HepG2 (cell line): ENCODE data around the gene TRIM44. TPM values are rescaled to one million over a fixed set of nuclear protein-coding genes. Genes with fewer than 3 reads are reported as not detected.

Experiments
- ATAC-seq: fragments of 200-7000 bp; cut with Tn5 transposase; 3 replicates; pipeline ENCODE4 v1.9.1; 2020; ENCODE audit warnings: mild to moderate bottlenecking, moderate library complexity
- BruUV-seq: library from RNA; stranded (reverse); fragments of 400-500 nt; replicated peaks from 2 replicates; lab custom pipeline; 2021; lab: Mats Ljungman, UMichigan
- CTCF ChIA-PET: fragments of 300-600 bp; formaldehyde crosslinking; extraction: SDS; loops from one replicate; lab custom pipeline; 2021; ENCODE audit warnings: low total read pairs, inconsistent platforms, low intra/inter-chr PET ratio; lab: Yijun Ruan, JAX
- POLR2A ChIA-PET: fragments of 350-600 bp; sonication (Branson Sonifier 250); formaldehyde crosslinking; loops from one replicate; lab custom pipeline; 2020; ENCODE audit warnings: antibody characterized with exemption, inconsistent platforms; lab: Yijun Ruan, JAX
- DNase-seq: peaks from one replicate; pipeline ENCODE4 v3.0.0-alpha.2; 2015; ENCODE audit warnings: low spot score
- FAIRE-seq: peaks from 3 replicates; lab custom pipeline; 2011; peaks lifted over from hg19 to GRCh38; lab: Jason Lieb, UNC
- H2AFZ ChIP-seq: one replicate; pipeline ENCODE4 v1.6.1; 2011; ENCODE audit warnings: low read length, inconsistent platforms
- H3K27ac ChIP-seq: fragments of 300-600 bp; 3 replicates; pipeline ENCODE4 v1.8.0; 2011; ENCODE audit warnings: mixed run types, mild to moderate bottlenecking, mixed read lengths, low read length, inconsistent platforms; ENCODE audit not compliant: insufficient read depth; ENCODE audit errors: extremely low read length
- H3K27me3 ChIP-seq, 2 experiments: fragments of 200-600 bp in 1 of 2; 2 replicates in 1 of 2; 3 replicates in 1 of 2; pipeline versions ENCODE4 v1.6.0 to v1.8.0; 2011; ENCODE audit warnings: low read length in 2 of 2, mild to moderate bottlenecking in 2 of 2, moderate library complexity in 2 of 2, inconsistent platforms in 1 of 2; ENCODE audit not compliant: insufficient read depth in 2 of 2, control insufficient read depth in 1 of 2
- H3K36me3 ChIP-seq, 2 experiments: fragments of 200-600 bp in 1 of 2; replicated peaks in 1 of 2; 2 replicates in 1 of 2; 3 replicates in 1 of 2; pipeline versions ENCODE4 v1.5.1 to v1.8.0; 2011; ENCODE audit warnings: low read length in 2 of 2, inconsistent platforms in 1 of 2; ENCODE audit not compliant: insufficient read depth in 2 of 2, control insufficient read depth in 1 of 2
- H3K4me1 ChIP-seq: 2 replicates; pipeline ENCODE4 v1.5.1; 2012; ENCODE audit warnings: low read length, inconsistent platforms; ENCODE audit not compliant: insufficient read depth
- H3K4me2 ChIP-seq: 2 replicates; pipeline ENCODE4 v1.6.0; 2011; ENCODE audit warnings: low read depth, low read length, inconsistent platforms
- H3K4me3 ChIP-seq, 3 experiments: fragments of 200-600 bp in 1 of 3; sonication (generic), shearing (Covaris generic) in 1 of 3; replicated peaks in 1 of 3; 2 replicates each; pipeline ENCODE4 v1.5.1; 2011 to 2016; ENCODE audit warnings: low read length in 3 of 3, inconsistent platforms in 2 of 3, low read depth in 2 of 3, mild to moderate bottlenecking in 2 of 3, control low read depth in 1 of 3, mixed read lengths in 1 of 3; ENCODE audit not compliant: insufficient read depth in 1 of 3
- H3K79me2 ChIP-seq: one replicate; pipeline ENCODE4 v1.6.1; 2011; ENCODE audit warnings: low read length, inconsistent platforms; ENCODE audit not compliant: insufficient read depth
- H3K9ac ChIP-seq: 2 replicates; pipeline ENCODE4 v1.6.0; 2011; ENCODE audit warnings: mild to moderate bottlenecking, low read depth, low read length, inconsistent platforms; ENCODE audit not compliant: insufficient read depth
- H3K9me3 ChIP-seq: 2 replicates; pipeline ENCODE4 v1.5.1; 2012; ENCODE audit warnings: mild to moderate bottlenecking, low read length
- H4K20me1 ChIP-seq: 2 replicates; pipeline ENCODE4 v1.6.0; 2011; ENCODE audit warnings: inconsistent platforms, mild to moderate bottlenecking, low read length, moderate library complexity; ENCODE audit not compliant: insufficient read depth
- ARHGAP35 ChIP-seq: sonication (generic); formaldehyde crosslinking; IDR thresholded peaks from 2 replicates; pipeline ENCODE4 v1.9.0; 2022; ENCODE audit warnings: mild to moderate bottlenecking, inconsistent platforms, moderate library complexity, missing genetic modification reagents, borderline replicate concordance
- ATM ChIP-seq: fragments of 450-650 bp; IDR thresholded peaks from 2 replicates; pipeline ENCODE4 v1.7.1; 2017; ENCODE audit warnings: mild to moderate bottlenecking, borderline replicate concordance
- DNMT1 ChIP-seq: sonication (generic); formaldehyde crosslinking; IDR thresholded peaks from 2 replicates; pipeline ENCODE4 v1.5.1; 2020; ENCODE audit warnings: mild to moderate bottlenecking, missing genetic modification reagents
- GMEB1 ChIP-seq: sonication (generic); formaldehyde crosslinking; IDR thresholded peaks from 2 replicates; pipeline ENCODE4 v1.5.1; 2020; ENCODE audit warnings: missing genetic modification reagents, mild to moderate bottlenecking, borderline replicate concordance
- KLF13 ChIP-seq: sonication (generic); formaldehyde crosslinking; IDR thresholded peaks from 2 replicates; pipeline ENCODE4 v1.4.0; 2020; ENCODE audit warnings: mild to moderate bottlenecking, missing genetic modification reagents
- NBN ChIP-seq: fragments of 450-650 bp; conservative IDR thresholded peaks from 2 replicates; pipeline ENCODE4 v1.6.1; 2017
- NR2F2 ChIP-seq: IDR thresholded peaks from 2 replicates; pipeline ENCODE4 v1.6.1; 2012; ENCODE audit warnings: low read depth, inconsistent platforms, borderline replicate concordance
- PATZ1 ChIP-seq: sonication (generic); formaldehyde crosslinking; IDR thresholded peaks from 2 replicates; pipeline ENCODE4 v1.4.0; 2020; ENCODE audit warnings: missing genetic modification reagents
- PRDM10 ChIP-seq: sonication (generic); formaldehyde crosslinking; IDR thresholded peaks from 2 replicates; pipeline ENCODE4 v1.4.0; 2020; ENCODE audit warnings: low read depth, missing genetic modification reagents
- SUZ12 ChIP-seq: fragments of 150-350 bp; IDR thresholded peaks from 2 replicates; pipeline ENCODE4 v1.6.1; 2014; ENCODE audit warnings: low read depth, low read length
- ZBTB2 ChIP-seq: sonication (generic); formaldehyde crosslinking; IDR thresholded peaks from 2 replicates; pipeline ENCODE4 v1.8.0; 2022; ENCODE audit warnings: low read depth, missing genetic modification reagents
- ZEB1 ChIP-seq: IDR thresholded peaks from 2 replicates; pipeline ENCODE4 v1.6.1; 2012; ENCODE audit warnings: mild to moderate bottlenecking, low read depth, inconsistent platforms; ENCODE audit not compliant: insufficient replicate concordance
- ZNF329 ChIP-seq: sonication (generic); formaldehyde crosslinking; IDR thresholded peaks from 2 replicates; pipeline ENCODE4 v1.9.0; 2021; ENCODE audit warnings: low read depth, mild to moderate bottlenecking, missing genetic modification reagents
- ZNF335 ChIP-seq: sonication (generic); formaldehyde crosslinking; IDR thresholded peaks from 2 replicates; pipeline ENCODE4 v1.4.0; 2020; ENCODE audit warnings: missing genetic modification reagents
- ZNF33A ChIP-seq: sonication (generic); formaldehyde crosslinking; IDR thresholded peaks from 2 replicates; pipeline ENCODE4 v1.5.1; 2020; ENCODE audit warnings: missing genetic modification reagents, mild to moderate bottlenecking, moderate library complexity, borderline replicate concordance
- ZNF776 ChIP-seq: sonication (generic); formaldehyde crosslinking; IDR thresholded peaks from 2 replicates; pipeline ENCODE4 v1.4.0; 2020; ENCODE audit warnings: mild to moderate bottlenecking, missing genetic modification reagents
- ZSCAN29 ChIP-seq: sonication (generic); formaldehyde crosslinking; conservative IDR thresholded peaks from 2 replicates; pipeline ENCODE4 v1.4.0; 2020; ENCODE audit warnings: mild to moderate bottlenecking, missing genetic modification reagents
- WGBS: methylation state at CpG from one replicate; pipeline ENCODE4 v1.1.6; 2017; ENCODE audit warnings: low lambda C conversion rate; 5-methylcytosine and 5-hydroxymethylcytosine counted together
- in situ Hi-C: cut with HindIII; loops from 2 replicates; pipeline ENCODE4 v1.10.0; 2017; ENCODE audit warnings: low pct_unique_long_range_greater_than_20kb; ENCODE audit not compliant: extremely low pct_ligation_motif_present
- intact Hi-C: fragments of 100-400 bp; cut with micrococcal nuclease; formaldehyde crosslinking; loops from one replicate; pipeline ENCODE4 v1.10.0; 2022; ENCODE audit not compliant: unreplicated experiment
- polyA plus RNA-seq, 8 experiments: library from polyadenylated mRNA; depleted of rRNA in 3 of 8; stranded (reverse) in 7 of 8; unstranded in 1 of 8; fragments of >200 nt; fragmentation: Illumina TruSeq in 4 of 8; extraction: Trizol in 4 of 8; gene quantifications; 2 replicates each; pipeline versions ENCODE4 v1.2.1 to v1.2.3, GENCODE V29; 2011 to 2016; ENCODE audit warnings: low read depth in 4 of 8, missing spikeins in 1 of 8, mixed read lengths in 1 of 8; ENCODE audit not compliant: insufficient read depth in 1 of 8
- total RNA-seq, 5 experiments: library from RNA; depleted of rRNA; stranded (reverse); fragments of >200 nt; fragmentation: Illumina TruSeq; extraction: Trizol; gene quantifications; 2 replicates each; pipeline ENCODE4 v1.2.3, GENCODE V29; 2016; ENCODE audit warnings: low read depth in 1 of 5

TRIM44 gene
- total and polyA plus RNA-seq, 2 of the 13 experiments (the other 11 are each of a cell fraction or from before 2014, with no cell fraction given): 22.7 to 50.3 TPM

- H3K27ac ChIP-seq: no peak overlapping the region
- no peak for TF ChIP-seq ARHGAP35 (CRISPR knock-in tag)
- TF ChIP-seq ZEB1: no peak
- no peak for TF ChIP-seq SUZ12
- TF ChIP-seq KLF13 (CRISPR knock-in tag): no peak
- no peak for TF ChIP-seq NBN
- no peak for TF ChIP-seq PATZ1 (CRISPR knock-in tag)
- no peak for TF ChIP-seq ZSCAN29 (CRISPR knock-in tag)
- no peak for TF ChIP-seq ZNF329 (CRISPR knock-in tag)
- TF ChIP-seq ZNF33A (CRISPR knock-in tag): no peak
- TF ChIP-seq NR2F2: no peak
- no peak for TF ChIP-seq PRDM10
- no peak for TF ChIP-seq DNMT1 (CRISPR knock-in tag)
- no peak for TF ChIP-seq ZNF335 (CRISPR knock-in tag)
- no peak for TF ChIP-seq GMEB1 (CRISPR knock-in tag)
- TF ChIP-seq ZBTB2 (CRISPR knock-in tag): no peak
- TF ChIP-seq ZNF776 (CRISPR knock-in tag): no peak
- TF ChIP-seq ATM: no peak
- ChIA-PET POLR2A (no interaction called here), CTCF (no interaction called here)
- H3K4me3 ChIP-seq: no peak overlapping the region
- no peak overlapping the region for H3K9ac ChIP-seq
- no TSS peak for BruUV-seq
- WGBS: 96% methylated on average over 2 of the region's 2 CpGs
- no peak overlapping the region for H3K4me2 ChIP-seq
- in situ Hi-C loops: loop anchor here (10.0 kb wide), 1 partner anchor 72 kb away; the partner anchor contains the start of gene TRIM44
- intact Hi-C loops: no loop called here
- peaks cover 38% of the 10 kb centered on the region for H3K4me1 ChIP-seq
- H4K20me1 ChIP-seq: no peaks in the 10 kb centered on the region; the same call in 1 of the 2 replicates
- FAIRE-seq: no peak
- no peaks in the 10 kb centered on the region for H3K27me3 ChIP-seq
- no peaks in the 10 kb centered on the region for H3K79me2 ChIP-seq
- no peak for ATAC-seq
- no peak overlapping the region for H2AFZ ChIP-seq
- DNase-seq: no peak
- no peaks in the 10 kb centered on the region for H3K9me3 ChIP-seq
- H3K36me3 ChIP-seq: peaks cover 1 to 10% of the 10 kb centered on the region in 2 experiments
These were observed 74.4 kb downstream of the TRIM44 start for GRCh38 chr11:35736952-35737351.
